ENCODE data around the gene PTK7.

GRCh38 chr6:43180985-43181384 lies 104.9 kb downstream of the PTK7 start:
- TF ChIP-seq CTCF (IDR thresholded peaks at IDR 0.05; ENCODE audit: low read depth, low read length) (no peak), EZH2phosphoT487 (IDR thresholded peaks at IDR 0.05; ENCODE audit: low read depth) (no peak)
